Left ventricle myocardium inferior (tissue), 1 donor: ENCODE measurements around the gene TIAM2. TPM values are rescaled to one million over a fixed set of nuclear protein-coding genes. Genes with fewer than 3 reads are reported as not detected.
"Not testable (repeated sequence)": the region's sequence is repeated elsewhere in the genome, so short reads cannot be mapped to it uniquely, and the experiment has no call there.

Experiments
- DNase-seq: peaks from one replicate; pipeline ENCODE4 v3.0.0-alpha.2; 2020
- H3K27ac ChIP-seq: fragments of 200-600 bp; replicated peaks from 2 replicates; pipeline ENCODE4 v1.8.0; 2021
- H3K27me3 ChIP-seq: fragments of 200-600 bp; 2 replicates; pipeline ENCODE4 v1.8.0; 2021; ENCODE audit warnings: low read depth
- H3K36me3 ChIP-seq: fragments of 200-600 bp; 2 replicates; pipeline ENCODE4 v1.8.0; 2021
- H3K4me1 ChIP-seq: fragments of 200-600 bp; 2 replicates; pipeline ENCODE4 v1.8.0; 2021
- H3K4me3 ChIP-seq: fragments of 200-600 bp; 2 replicates; pipeline ENCODE4 v1.8.0; 2021; ENCODE audit warnings: mild to moderate bottlenecking, moderate library complexity
- H3K9me3 ChIP-seq: fragments of 200-600 bp; replicated peaks from 2 replicates; pipeline ENCODE4 v1.8.0; 2021
- intact Hi-C: fragments of 100-400 bp; cut with micrococcal nuclease; formaldehyde crosslinking; loops from one replicate; pipeline ENCODE4 v1.11.0; 2022
- total RNA-seq: library from RNA; stranded (reverse); fragmentation: NEBNext Ultra II Directional; extraction: Animal tissue kit (Norgen Biotek cat#: 25700); gene quantifications from one replicate; pipeline ENCODE4 v1.2.1, GENCODE V29; 2021
- TF ChIP-seq, protein P1 (sequence below): fragments of 200-600 bp; IDR thresholded peaks from 2 replicates; pipeline ENCODE4 v1.8.0; 2021; ENCODE audit warnings: antibody characterized with exemption, mild to moderate bottlenecking, borderline replicate concordance
- donor health status: DM: no; HTN: yes; CAD: no; lungs with severe emphysema.

Gene TIAM2
- total RNA-seq, 1 donor from 2014 or later: 12.0 TPM

DNA sequence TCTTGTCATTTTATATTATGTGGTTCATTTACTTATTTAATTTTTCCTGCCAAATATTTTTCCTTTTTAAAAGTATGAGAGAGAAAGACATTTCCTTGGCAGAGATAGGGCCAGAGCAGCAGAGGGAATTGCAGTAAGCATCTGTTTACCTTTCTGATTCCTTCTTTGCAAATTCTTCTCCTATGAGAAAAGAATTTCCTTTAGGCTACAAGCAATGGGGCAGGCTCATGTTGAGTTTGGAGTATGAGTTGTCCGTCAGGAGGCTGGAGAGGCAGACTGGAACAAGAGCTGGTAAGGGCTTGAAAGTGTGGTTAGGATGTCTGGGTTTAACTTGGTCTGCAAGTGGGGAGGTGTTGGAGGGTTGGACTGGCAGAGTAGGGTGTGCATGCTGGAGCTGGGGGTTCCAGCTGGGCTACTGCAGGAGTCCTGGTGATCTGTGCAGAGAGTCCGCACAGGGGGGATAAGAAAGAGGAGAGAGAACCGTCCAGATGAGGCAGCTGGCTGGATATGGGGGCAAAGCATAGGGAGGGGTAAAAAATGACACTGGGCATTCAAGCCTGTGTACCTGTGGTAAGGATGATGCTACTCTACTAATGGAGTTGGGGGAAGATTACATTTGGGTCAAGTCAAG, 19.7 kb downstream of the TIAM2 start:
- H3K27ac ChIP-seq: no peak overlapping the region
- intact Hi-C loops: no loop called here

DNA sequence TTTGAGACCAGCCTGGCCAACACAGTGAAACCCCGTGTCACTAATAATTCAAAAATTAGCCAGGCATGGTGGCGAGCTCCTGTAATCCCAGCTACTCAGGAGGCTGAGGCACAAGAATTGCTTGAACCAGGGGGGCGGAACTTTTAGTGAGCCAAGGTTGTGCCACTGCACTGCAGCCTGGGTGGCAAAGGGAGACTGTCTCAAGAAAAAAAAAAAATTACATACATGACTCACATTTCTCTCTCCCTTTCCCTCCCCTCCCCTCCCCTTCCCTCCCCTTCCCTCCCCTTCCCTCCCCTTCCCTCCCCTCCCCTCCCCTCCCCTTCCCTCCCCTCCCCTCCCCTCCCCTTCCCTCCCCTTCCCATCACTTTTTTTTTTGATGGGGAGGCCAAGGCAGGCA, 23.3 kb downstream of the TIAM2 start:
- H3K4me3 ChIP-seq, H3K27me3 ChIP-seq, DNase-seq, H3K36me3 ChIP-seq, intact Hi-C loops, H3K27ac ChIP-seq, H3K9me3 ChIP-seq: not testable (repeated sequence)
- H3K4me1 ChIP-seq: peaks cover 13% of the 10 kb centered on the region

More for the DNA sequence above, 19.7 kb downstream of the TIAM2 start:
- H3K4me1 ChIP-seq: peaks cover 13% of the 10 kb centered on the region
- H3K36me3 ChIP-seq: no peaks in the 10 kb centered on the region
- DNase-seq: no peak
- TF ChIP-seq, protein P1, sequence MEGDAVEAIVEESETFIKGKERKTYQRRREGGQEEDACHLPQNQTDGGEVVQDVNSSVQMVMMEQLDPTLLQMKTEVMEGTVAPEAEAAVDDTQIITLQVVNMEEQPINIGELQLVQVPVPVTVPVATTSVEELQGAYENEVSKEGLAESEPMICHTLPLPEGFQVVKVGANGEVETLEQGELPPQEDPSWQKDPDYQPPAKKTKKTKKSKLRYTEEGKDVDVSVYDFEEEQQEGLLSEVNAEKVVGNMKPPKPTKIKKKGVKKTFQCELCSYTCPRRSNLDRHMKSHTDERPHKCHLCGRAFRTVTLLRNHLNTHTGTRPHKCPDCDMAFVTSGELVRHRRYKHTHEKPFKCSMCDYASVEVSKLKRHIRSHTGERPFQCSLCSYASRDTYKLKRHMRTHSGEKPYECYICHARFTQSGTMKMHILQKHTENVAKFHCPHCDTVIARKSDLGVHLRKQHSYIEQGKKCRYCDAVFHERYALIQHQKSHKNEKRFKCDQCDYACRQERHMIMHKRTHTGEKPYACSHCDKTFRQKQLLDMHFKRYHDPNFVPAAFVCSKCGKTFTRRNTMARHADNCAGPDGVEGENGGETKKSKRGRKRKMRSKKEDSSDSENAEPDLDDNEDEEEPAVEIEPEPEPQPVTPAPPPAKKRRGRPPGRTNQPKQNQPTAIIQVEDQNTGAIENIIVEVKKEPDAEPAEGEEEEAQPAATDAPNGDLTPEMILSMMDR: no peak
- H3K27me3 ChIP-seq: no peaks in the 10 kb centered on the region
- H3K9me3 ChIP-seq: no peaks in the 10 kb centered on the region
- H3K4me3 ChIP-seq: no peak overlapping the region

- no peaks in the 10 kb centered on the region for H3K4me1 ChIP-seq
- no peak overlapping the region for H3K4me3 ChIP-seq
- H3K36me3 ChIP-seq: no peaks in the 10 kb centered on the region
- no peak overlapping the region for H3K27ac ChIP-seq
- no peak for DNase-seq
- H3K27me3 ChIP-seq: no peaks in the 10 kb centered on the region
- TF ChIP-seq, protein P1: no peak
- no peaks in the 10 kb centered on the region for H3K9me3 ChIP-seq
- intact Hi-C loops: no loop called here
These were observed 26.6 kb downstream of the TIAM2 start for GRCh38 chr6:155021680-155022079.

DNA sequence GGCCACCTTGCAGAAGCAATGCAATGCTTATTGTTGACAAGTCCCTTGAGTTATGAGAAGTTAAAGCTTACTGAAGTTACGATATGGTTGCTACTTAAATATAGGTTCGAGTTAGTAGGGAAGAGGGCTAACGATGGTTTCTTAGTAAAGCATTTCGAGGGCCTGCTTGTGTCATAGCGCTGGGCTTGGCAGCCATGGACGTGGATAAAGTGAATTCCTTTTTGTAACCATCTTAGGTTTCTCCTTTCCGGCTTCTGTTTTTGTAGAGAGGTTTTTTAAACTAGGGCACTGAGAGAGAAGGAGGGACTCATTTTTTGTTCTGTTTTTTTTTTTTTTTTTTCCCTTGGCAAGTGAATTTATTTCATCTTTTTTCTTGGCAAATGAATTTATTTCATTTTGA, 27.6 kb downstream of the TIAM2 start:
- Histone ChIP-seq H3K9me3 (no peaks in the 10 kb centered on the region), H3K4me1 (no peaks in the 10 kb centered on the region), H3K27me3 (no peaks in the 10 kb centered on the region), H3K27ac (no peak overlapping the region), H3K4me3 (no peak overlapping the region), H3K36me3 (no peaks in the 10 kb centered on the region)
- TF ChIP-seq, protein P1: no peak
- intact Hi-C loops: no loop called here
- DNase-seq: no peak

GRCh38 chr6:155023717-155024116, 28.6 kb downstream of the TIAM2 start:
- Histone ChIP-seq H3K4me1 (no peaks in the 10 kb centered on the region), H3K27me3 (no peaks in the 10 kb centered on the region), H3K4me3 (no peak overlapping the region), H3K9me3 (no peaks in the 10 kb centered on the region), H3K36me3 (no peaks in the 10 kb centered on the region), H3K27ac (no peak overlapping the region)
- TF ChIP-seq, protein P1: no peak
- intact Hi-C loops: no loop called here
- DNase-seq: no peak

DNA sequence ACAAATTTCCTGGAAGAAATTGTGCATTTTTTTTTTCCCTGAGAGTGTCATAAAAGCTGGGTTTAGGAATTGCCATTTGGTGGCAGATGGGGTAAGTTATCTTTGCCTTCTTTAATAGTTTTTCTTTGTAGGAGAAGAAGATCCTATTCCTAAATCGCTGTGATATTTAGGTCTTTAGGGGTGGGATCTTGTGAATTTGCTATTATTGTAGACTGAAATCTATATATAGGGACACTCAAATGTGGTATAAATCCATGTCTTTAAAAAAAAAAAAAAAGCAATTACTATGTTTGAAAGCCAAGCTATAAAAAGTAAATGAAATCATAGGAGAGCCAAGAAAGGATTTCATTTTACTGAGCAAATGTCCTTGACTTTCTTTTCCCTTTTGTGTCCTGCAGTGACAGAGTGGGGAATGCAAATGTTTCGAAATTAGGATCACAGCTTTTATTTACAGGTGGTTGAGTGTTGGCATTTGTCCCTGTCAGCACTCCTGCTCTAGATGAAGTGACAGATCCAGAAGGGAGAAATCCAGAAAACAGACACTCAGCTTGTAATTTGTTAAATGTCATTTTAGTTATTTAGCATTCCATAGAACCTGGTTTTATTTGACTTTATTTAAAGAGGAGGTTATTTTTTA, 29.4 kb downstream of the TIAM2 start:
- no peak for DNase-seq
- Histone ChIP-seq H3K36me3 (no peaks in the 10 kb centered on the region), H3K4me3 (no peak overlapping the region), H3K27ac (no peak overlapping the region), H3K27me3 (no peaks in the 10 kb centered on the region), H3K9me3 (no peaks in the 10 kb centered on the region), H3K4me1 (no peaks in the 10 kb centered on the region)
- TF ChIP-seq, protein P1: no peak
- intact Hi-C loops: no loop called here
